GM12892 (cell line): ENCODE data around the gene WASF2.

ENCODE experiments used
- POLR2A ChIP-seq: IDR thresholded peaks from 2 replicates; pipeline ENCODE4 v1.6.1; 2011; ENCODE audit warnings: low read depth, low read length, control low read depth
- POLR2AphosphoS5 ChIP-seq: IDR thresholded peaks from 2 replicates; pipeline ENCODE4 v1.6.1; 2011; ENCODE audit warnings: low read depth, low read length, control low read depth
- TAF1 ChIP-seq: IDR thresholded peaks from 2 replicates; pipeline ENCODE4 v1.6.1; 2011; ENCODE audit warnings: low read depth, mild to moderate bottlenecking, control low read depth, low read length, borderline replicate concordance

- no peak for TF ChIP-seq POLR2AphosphoS5
- TF ChIP-seq POLR2A, result no peak
- TF ChIP-seq TAF1, result no peak
These were observed 46.2 kb upstream of the WASF2 start for GRCh38 chr1:27536010-27536757.
